Smooth muscle cell (in vitro differentiated cells): ENCODE data around the gene TEDDM1. TPM values are rescaled to one million over a fixed set of nuclear protein-coding genes. Genes with fewer than 3 reads are reported as not detected.

Experiments used
- DNase-seq: peaks from one replicate; lab custom pipeline; 2025; ENCODE audit not compliant: unreplicated experiment; lab: John Stamatoyannopoulos, UW
- H2AFZ ChIP-seq: fragments of 200-600 bp; sonication (generic); 2 replicates; pipeline ENCODE4 v1.6.0; 2016; ENCODE audit warnings: antibody characterized with exemption, low read depth, mild to moderate bottlenecking
- H3F3A ChIP-seq: fragments of 200-600 bp; sonication (generic); 2 replicates; pipeline ENCODE4 v1.6.0; 2017; ENCODE audit warnings: antibody characterized with exemption, low read depth
- H3K27ac ChIP-seq: fragments of 200-600 bp; sonication (generic); 2 replicates; pipeline ENCODE4 v1.5.1; 2016; ENCODE audit warnings: low read depth, mild to moderate bottlenecking
- H3K27me3 ChIP-seq: fragments of 200-600 bp; sonication (generic); 2 replicates; pipeline ENCODE4 v1.6.1; 2016; ENCODE audit warnings: low read depth, mild to moderate bottlenecking
- H3K36me3 ChIP-seq: fragments of 200-600 bp; sonication (generic); 2 replicates; pipeline ENCODE4 v1.5.1; 2016; ENCODE audit warnings: low read depth
- H3K4me1 ChIP-seq: fragments of 200-600 bp; sonication (generic); 2 replicates; pipeline ENCODE4 v1.5.1; 2016; ENCODE audit warnings: low read depth
- H3K4me2 ChIP-seq: fragments of 200-600 bp; sonication (generic); 2 replicates; pipeline ENCODE4 v1.6.0; 2016; ENCODE audit warnings: mild to moderate bottlenecking
- H3K4me3 ChIP-seq: fragments of 200-600 bp; sonication (generic); 2 replicates; pipeline ENCODE4 v1.5.1; 2016; ENCODE audit warnings: mild to moderate bottlenecking
- H3K79me2 ChIP-seq: fragments of 200-600 bp; sonication (generic); 2 replicates; pipeline ENCODE4 v1.6.0; 2016; ENCODE audit warnings: low read depth, mild to moderate bottlenecking
- H3K9ac ChIP-seq: fragments of 200-600 bp; sonication (generic); 2 replicates; pipeline ENCODE4 v1.6.0; 2016; ENCODE audit warnings: low read depth
- H3K9me3 ChIP-seq: fragments of 200-600 bp; sonication (generic); replicated peaks from 2 replicates; pipeline ENCODE4 v1.5.1; 2016; ENCODE audit warnings: low read depth
- H4K20me1 ChIP-seq: fragments of 200-600 bp; sonication (generic); 2 replicates; pipeline ENCODE4 v1.6.0; 2016; ENCODE audit warnings: low read depth
- CTCF ChIP-seq: fragments of 200-600 bp; sonication (generic); IDR thresholded peaks from 2 replicates; pipeline ENCODE4 v1.5.1; 2017; ENCODE audit warnings: borderline replicate concordance, mild to moderate bottlenecking, antibody characterized with exemption; ENCODE audit not compliant: insufficient read depth, poor library complexity, severe bottlenecking
- WGBS: methylation state at CpG from one replicate; pipeline ENCODE4 v1.1.7; 2016; ENCODE audit warnings: low lambda C conversion rate; 5-methylcytosine and 5-hydroxymethylcytosine counted together
- polyA plus RNA-seq: library from polyadenylated mRNA; unstranded; fragments of >200 nt; fragmentation: Nextera tagmentation; extraction: Ambion mirVana; gene quantifications from 2 replicates; pipeline ENCODE4 v1.2.1, GENCODE V29; 2016
- total RNA-seq: library from RNA; depleted of rRNA; stranded (reverse); fragments of >200 nt; gene quantifications from 2 replicates; pipeline ENCODE4 v1.2.3, GENCODE V29; 2014

Gene TEDDM1
- total and polyA plus RNA-seq, 2 experiments from 2014 or later, result not detected

GRCh38 chr1:182408435-182409075 lies 8.1 kb upstream of the TEDDM1 start:
- no peaks in the 10 kb centered on the region for H3F3A ChIP-seq
- no peak overlapping the region for H3K27ac ChIP-seq
- no peak overlapping the region for H2AFZ ChIP-seq

GRCh38 chr1:182407724-182408123 lies 7.3 kb upstream of the TEDDM1 start:
- Histone ChIP-seq H3K27me3 (no peaks in the 10 kb centered on the region), H3K27ac (no peak overlapping the region), H3K9ac (no peak overlapping the region), H3K9me3 (no peaks in the 10 kb centered on the region), H3K4me3 (no peak overlapping the region), H3F3A (no peaks in the 10 kb centered on the region), H3K4me2 (no peak overlapping the region), H4K20me1 (no peaks in the 10 kb centered on the region), H2AFZ (no peak overlapping the region), H3K79me2 (no peaks in the 10 kb centered on the region), H3K36me3 (no peaks in the 10 kb centered on the region), H3K4me1 (no peaks in the 10 kb centered on the region)
- no peak for DNase-seq
- no peak for TF ChIP-seq CTCF
- WGBS, result 48% methylated on average over 3 of the region's 3 CpGs

More at GRCh38 chr1:182408435-182409075, 8.1 kb upstream of the TEDDM1 start:
- Histone ChIP-seq H3K4me2 (no peak overlapping the region), H3K36me3 (no peaks in the 10 kb centered on the region), H3K9me3 (no peaks in the 10 kb centered on the region), H3K27me3 (no peaks in the 10 kb centered on the region), H3K79me2 (no peaks in the 10 kb centered on the region), H4K20me1 (no peaks in the 10 kb centered on the region), H3K4me1 (no peaks in the 10 kb centered on the region), H3K4me3 (no peak overlapping the region), H3K9ac (no peak overlapping the region)
- no peak for TF ChIP-seq CTCF
- WGBS, result 78% methylated on average over 3 of the region's 3 CpGs
- no peak for DNase-seq

GRCh38 chr1:182406012-182406411 lies 5.5 kb upstream of the TEDDM1 start:
- Histone ChIP-seq H3K27me3 (no peaks in the 10 kb centered on the region), H2AFZ (no peak overlapping the region), H3K36me3 (no peaks in the 10 kb centered on the region), H3K4me3 (no peak overlapping the region), H4K20me1 (no peaks in the 10 kb centered on the region), H3K79me2 (no peaks in the 10 kb centered on the region), H3K9ac (no peak overlapping the region), H3K4me1 (no peaks in the 10 kb centered on the region), H3K27ac (no peak overlapping the region), H3K4me2 (no peak overlapping the region), H3K9me3 (no peaks in the 10 kb centered on the region), H3F3A (no peaks in the 10 kb centered on the region)
- TF ChIP-seq CTCF, result no peak
- DNase-seq, result no peak
- WGBS, result 71% methylated on average over 1 of the region's 1 CpG

GRCh38 chr1:182405578-182405977 lies 5.1 kb upstream of the TEDDM1 start:
- Histone ChIP-seq H3K79me2 (no peaks in the 10 kb centered on the region), H3K4me1 (no peaks in the 10 kb centered on the region), H2AFZ (no peak overlapping the region), H3K36me3 (no peaks in the 10 kb centered on the region), H3K9ac (no peak overlapping the region), H4K20me1 (no peaks in the 10 kb centered on the region), H3K27me3 (no peaks in the 10 kb centered on the region), H3K4me3 (no peak overlapping the region), H3F3A (no peaks in the 10 kb centered on the region), H3K9me3 (no peaks in the 10 kb centered on the region), H3K4me2 (no peak overlapping the region), H3K27ac (no peak overlapping the region)
- no peak for DNase-seq
- WGBS, result 93% methylated on average over 1 of the region's 1 CpG
- no peak for TF ChIP-seq CTCF
